Activated naive CD4-positive, alpha-beta T cell treated with anti-CD3 and anti-CD28 coated beads, Interleukin-2, amount 50 U/mL, for 24 hours (primary cell): ENCODE results near the gene MALL.
"Not testable (repeated sequence)": the region's sequence is repeated elsewhere in the genome, so short reads cannot be mapped to it uniquely, and the experiment has no call there.

Experiments
- H3K27ac Mint-ChIP-seq: one replicate; pipeline ENCODE4 v1.8.0; 2021; ENCODE audit warnings: mild to moderate bottlenecking, mixed read lengths
- H3K27me3 Mint-ChIP-seq: one replicate; pipeline ENCODE4 v1.8.0; 2021; ENCODE audit warnings: mixed read lengths
- H3K36me3 Mint-ChIP-seq: one replicate; pipeline ENCODE4 v1.8.0; 2021; ENCODE audit warnings: mixed read lengths
- H3K4me1 Mint-ChIP-seq: one replicate; pipeline ENCODE4 v1.8.0; 2021; ENCODE audit warnings: mixed read lengths
- H3K4me3 Mint-ChIP-seq: one replicate; pipeline ENCODE4 v1.8.0; 2021; ENCODE audit warnings: mild to moderate bottlenecking, mixed read lengths
- H3K9me3 Mint-ChIP-seq: one replicate; pipeline ENCODE4 v1.8.0; 2021; ENCODE audit warnings: mixed read lengths

The MALL gene

GRCh38 chr2:110115291-110116032 is at the start of gene MALL:
Gene MALL, minus strand, starts transcription at chr2:110115822. Its CDS starts 30 bp downstream, at chr2:110115792.
- no peaks in the 10 kb centered on the region for H3K4me1 Mint-ChIP-seq
- no peaks in the 10 kb centered on the region for H3K36me3 Mint-ChIP-seq
- no peaks in the 10 kb centered on the region for H3K9me3 Mint-ChIP-seq
- H3K4me3 Mint-ChIP-seq, result peak within 1 kb of the TSS; percentile 36
- H3K27me3 Mint-ChIP-seq, result peaks cover 45% of the 10 kb centered on the region
- H3K27ac Mint-ChIP-seq, result no peak within 1 kb of the TSS

- no peak overlapping the region for H3K4me3 Mint-ChIP-seq
- peaks cover 15% of the 10 kb centered on the region for H3K9me3 Mint-ChIP-seq
- H3K36me3 Mint-ChIP-seq, result peaks cover 5% of the 10 kb centered on the region
- no peak overlapping the region for H3K27ac Mint-ChIP-seq
- H3K4me1 Mint-ChIP-seq, result peaks cover 27% of the 10 kb centered on the region
- peaks cover 1% of the 10 kb centered on the region for H3K27me3 Mint-ChIP-seq
These were observed 41.7 kb upstream of the MALL start for GRCh38 chr2:110157153-110157793.

GRCh38 chr2:110154828-110155227 is 39.2 kb upstream of the MALL start:
- H3K27me3 Mint-ChIP-seq, H3K36me3 Mint-ChIP-seq, H3K4me3 Mint-ChIP-seq, H3K27ac Mint-ChIP-seq: not testable (repeated sequence)
- Mint-ChIP-seq H3K4me1 (peaks cover 32% of the 10 kb centered on the region), H3K9me3 (peaks cover 15% of the 10 kb centered on the region)

GRCh38 chr2:110154188-110154587 is 38.6 kb upstream of the MALL start:
- H3K27ac Mint-ChIP-seq, H3K27me3 Mint-ChIP-seq, H3K36me3 Mint-ChIP-seq, H3K4me3 Mint-ChIP-seq: not testable (repeated sequence)
- Mint-ChIP-seq H3K9me3 (peaks cover 15% of the 10 kb centered on the region), H3K4me1 (peaks cover 38% of the 10 kb centered on the region)

GRCh38 chr2:110153416-110153815 is 37.8 kb upstream of the MALL start:
- Mint-ChIP-seq H3K36me3 (peaks cover 5% of the 10 kb centered on the region), H3K9me3 (peaks cover 15% of the 10 kb centered on the region), H3K27me3 (peaks cover 1% of the 10 kb centered on the region), H3K4me3 (no peak overlapping the region), H3K4me1 (peaks cover 39% of the 10 kb centered on the region), H3K27ac (peak overlapping the region; percentile 18)

GRCh38 chr2:110152943-110153342 is 37.3 kb upstream of the MALL start:
- no peak overlapping the region for H3K27ac Mint-ChIP-seq
- no peak overlapping the region for H3K4me3 Mint-ChIP-seq
- peaks cover 39% of the 10 kb centered on the region for H3K4me1 Mint-ChIP-seq
- peaks cover 15% of the 10 kb centered on the region for H3K9me3 Mint-ChIP-seq
- peaks cover 1% of the 10 kb centered on the region for H3K27me3 Mint-ChIP-seq
- peaks cover 5% of the 10 kb centered on the region for H3K36me3 Mint-ChIP-seq

GRCh38 chr2:110149330-110150220 is 34.0 kb upstream of the MALL start:
- peaks cover 37% of the 10 kb centered on the region for H3K4me1 Mint-ChIP-seq

GRCh38 chr2:110146945-110147332 is 31.3 kb upstream of the MALL start:
- H3K9me3 Mint-ChIP-seq, result no peaks in the 10 kb centered on the region
- H3K27me3 Mint-ChIP-seq, result no peaks in the 10 kb centered on the region
- H3K4me1 Mint-ChIP-seq, result peaks cover 25% of the 10 kb centered on the region
- H3K36me3 Mint-ChIP-seq, result no peaks in the 10 kb centered on the region
- H3K27ac Mint-ChIP-seq, result peak overlapping the region; percentile 41
- no peak overlapping the region for H3K4me3 Mint-ChIP-seq

More at GRCh38 chr2:110149330-110150220, 34.0 kb upstream of the MALL start:
- Mint-ChIP-seq H3K9me3 (peaks cover 15% of the 10 kb centered on the region), H3K27me3 (no peaks in the 10 kb centered on the region), H3K27ac (peak overlapping the region; percentile 95), H3K4me3 (peak overlapping the region; percentile 66), H3K36me3 (peaks cover 3% of the 10 kb centered on the region)

GRCh38 chr2:110146183-110146944 is 30.7 kb upstream of the MALL start:
- peaks cover 25% of the 10 kb centered on the region for H3K4me1 Mint-ChIP-seq
- H3K9me3 Mint-ChIP-seq, result no peaks in the 10 kb centered on the region
- H3K4me3 Mint-ChIP-seq, result no peak overlapping the region
- no peaks in the 10 kb centered on the region for H3K36me3 Mint-ChIP-seq
- no peaks in the 10 kb centered on the region for H3K27me3 Mint-ChIP-seq
- no peak overlapping the region for H3K27ac Mint-ChIP-seq

- H3K9me3 Mint-ChIP-seq, result no peaks in the 10 kb centered on the region
- H3K4me1 Mint-ChIP-seq, result peaks cover 13% of the 10 kb centered on the region
- no peak overlapping the region for H3K4me3 Mint-ChIP-seq
- no peaks in the 10 kb centered on the region for H3K27me3 Mint-ChIP-seq
- no peak overlapping the region for H3K27ac Mint-ChIP-seq
- no peaks in the 10 kb centered on the region for H3K36me3 Mint-ChIP-seq
These were observed 28.4 kb upstream of the MALL start for GRCh38 chr2:110143982-110144381.

GRCh38 chr2:110140401-110140800 is 24.8 kb upstream of the MALL start:
- Mint-ChIP-seq H3K36me3 (no peaks in the 10 kb centered on the region), H3K4me1 (no peaks in the 10 kb centered on the region), H3K9me3 (no peaks in the 10 kb centered on the region), H3K27ac (no peak overlapping the region), H3K4me3 (no peak overlapping the region), H3K27me3 (no peaks in the 10 kb centered on the region)

GRCh38 chr2:110134025-110134424 is 18.4 kb upstream of the MALL start:
- Mint-ChIP-seq H3K4me1 (peaks cover 3% of the 10 kb centered on the region), H3K27me3 (peaks cover 2% of the 10 kb centered on the region), H3K27ac (peak overlapping the region; percentile 73), H3K4me3 (no peak overlapping the region), H3K36me3 (peaks cover 5% of the 10 kb centered on the region), H3K9me3 (peaks cover 7% of the 10 kb centered on the region)

- peaks cover 2% of the 10 kb centered on the region for H3K27me3 Mint-ChIP-seq
- H3K4me1 Mint-ChIP-seq, result peaks cover 3% of the 10 kb centered on the region
- no peak overlapping the region for H3K4me3 Mint-ChIP-seq
- H3K9me3 Mint-ChIP-seq, result peaks cover 7% of the 10 kb centered on the region
- H3K36me3 Mint-ChIP-seq, result peaks cover 5% of the 10 kb centered on the region
- H3K27ac Mint-ChIP-seq, result peak overlapping the region; percentile 36
These were observed 15.5 kb upstream of the MALL start for GRCh38 chr2:110131166-110131565.

GRCh38 chr2:110130757-110131156 is 15.1 kb upstream of the MALL start:
- H3K9me3 Mint-ChIP-seq, result peaks cover 7% of the 10 kb centered on the region
- no peak overlapping the region for H3K27ac Mint-ChIP-seq
- H3K4me3 Mint-ChIP-seq, result no peak overlapping the region
- H3K36me3 Mint-ChIP-seq, result peaks cover 5% of the 10 kb centered on the region
- peaks cover 3% of the 10 kb centered on the region for H3K4me1 Mint-ChIP-seq
- peaks cover 2% of the 10 kb centered on the region for H3K27me3 Mint-ChIP-seq

- Mint-ChIP-seq H3K27me3 (no peaks in the 10 kb centered on the region), H3K27ac (no peak overlapping the region), H3K4me1 (no peaks in the 10 kb centered on the region), H3K4me3 (no peak overlapping the region), H3K36me3 (peaks cover 3% of the 10 kb centered on the region), H3K9me3 (no peaks in the 10 kb centered on the region)
These were observed 11.3 kb upstream of the MALL start for GRCh38 chr2:110126906-110127305.
